Kidney (tissue), 14 donors: ENCODE data around the gene FARS2. TPM values are rescaled to one million over a fixed set of nuclear protein-coding genes. Genes with fewer than 3 reads are reported as not detected.

Experiments used
- DNase-seq, 5 donors: peaks; one replicate each; pipeline ENCODE4 v3.0.0-alpha.2; 2013 to 2020
- FAIRE-seq: peaks from 2 replicates; lab custom pipeline; 2012; peaks lifted over from hg19 to GRCh38; lab: Jason Lieb, UNC
- H3K27ac ChIP-seq, 2 donors: one replicate each; pipeline ENCODE4 v1.7.0; 2013; ENCODE audit warnings: low read depth in 2 of 2, low read length in 2 of 2, inconsistent platforms in 1 of 2
- H3K27me3 ChIP-seq: one replicate; pipeline ENCODE4 v1.7.1; 2013; ENCODE audit warnings: low read length, inconsistent platforms; ENCODE audit not compliant: control insufficient read depth, insufficient read depth
- H3K36me3 ChIP-seq, 3 donors: one replicate each; pipeline versions ENCODE4 v1.7.0 to v1.7.1; 2013; ENCODE audit warnings: low read length in 3 of 3, control low read depth in 1 of 3, inconsistent platforms in 1 of 3; ENCODE audit not compliant: insufficient read depth in 3 of 3, control insufficient read depth in 2 of 3
- H3K4me1 ChIP-seq, 3 donors: one replicate each; pipeline versions ENCODE4 v1.7.0 to v1.7.1; 2013; ENCODE audit warnings: low read length in 3 of 3, inconsistent platforms in 1 of 3, low read depth in 1 of 3; ENCODE audit not compliant: control insufficient read depth in 2 of 3, insufficient read depth in 2 of 3
- H3K4me3 ChIP-seq, 3 donors: one replicate each; pipeline versions ENCODE4 v1.7.0 to v1.8.1; 2013; ENCODE audit warnings: low read length in 3 of 3, control low read depth in 1 of 3, inconsistent platforms in 1 of 3
- H3K9ac ChIP-seq, 3 donors: one replicate each; pipeline versions ENCODE4 v1.7.0 to v1.7.1; 2013; ENCODE audit warnings: low read length in 3 of 3, control low read depth in 1 of 3, inconsistent platforms in 1 of 3
- H3K9me3 ChIP-seq, 3 donors: one replicate each; pipeline versions ENCODE4 v1.7.0 to v1.7.1; 2013; ENCODE audit warnings: low read length in 3 of 3, control low read depth in 1 of 3, inconsistent platforms in 1 of 3; ENCODE audit not compliant: control insufficient read depth in 2 of 3, insufficient read depth in 1 of 3
- CTCF ChIP-seq: IDR thresholded peaks from 3 replicates; pipeline ENCODE4 v1.5.1; 2012; ENCODE audit warnings: mild to moderate bottlenecking, moderate library complexity, borderline replicate concordance; ENCODE audit not compliant: insufficient read depth; ENCODE audit errors: extremely low read depth
- intact Hi-C: fragments of 100-400 bp; cut with DNase I; formaldehyde crosslinking; loops from one replicate; pipeline ENCODE4 v1.11.1; 2022
- polyA plus RNA-seq: library from polyadenylated mRNA; stranded (reverse); fragments of 350-450 nt; fragmentation: Illumina TruSeq; extraction: RNeasy Lipid Tissue Mini Kit (QIAGEN cat#74804); gene quantifications from one replicate; pipeline ENCODE4 v1.2.3, GENCODE V29; 2014; ENCODE audit warnings: low read depth, low replicate concordance; ENCODE audit not compliant: insufficient read depth
- total RNA-seq: library from RNA; stranded (reverse); fragmentation: NEBNext Ultra II Directional; extraction: Animal tissue kit (Norgen Biotek cat#: 25700); gene quantifications from one replicate; pipeline ENCODE4 v1.2.1, GENCODE V29; 2021
- donor health status: control.
- donor health status: control.
- donor health status: control.
- donor health status: control.
- donor health status: control.
- donor health status: DM: yes; HTN: yes; CAD: no.
- donor health status: Normal renal cell carcinoma (clear cell type).

Gene FARS2
- total and polyA plus RNA-seq, 2 donors from 2014 or later = 22.1 to 24.8 TPM

DNA sequence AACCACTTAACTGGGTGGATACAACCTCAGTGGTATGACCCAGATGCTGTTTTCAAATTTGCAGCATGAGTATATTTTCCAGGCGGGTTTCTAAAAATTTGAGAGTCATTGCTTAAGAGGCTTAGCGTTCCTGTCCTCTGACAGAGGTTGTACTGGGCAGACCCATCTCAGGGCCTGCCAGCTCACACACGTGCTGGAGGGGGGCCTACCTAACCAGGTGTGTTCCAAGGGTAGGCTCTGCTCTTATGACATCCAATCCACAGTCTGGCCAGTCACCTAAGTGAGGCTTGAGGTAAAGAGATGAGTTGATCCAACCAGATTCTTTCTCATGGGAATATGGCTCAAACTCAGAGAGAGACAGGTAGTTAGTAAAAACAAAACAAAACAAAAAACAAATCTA is 1.9 kb upstream of the FARS2 start:
- Histone ChIP-seq H3K9ac (peak overlapping the region in 1 of 3 donors; percentile 23), H3K4me1 (peaks cover 0 to 10% (median 2%) of the 10 kb centered on the region in 3 donors), H3K9me3 (no peaks in the 10 kb centered on the region), H3K27me3 (no peaks in the 10 kb centered on the region), H3K27ac (no peak overlapping the region), H3K4me3 (peak overlapping the region in 2 of 3 donors; percentile 66 to 96), H3K36me3 (no peaks in the 10 kb centered on the region)
- no peak for TF ChIP-seq CTCF
- no peak for DNase-seq
- intact Hi-C loops = no loop called here
- no peak for FAIRE-seq

DNA sequence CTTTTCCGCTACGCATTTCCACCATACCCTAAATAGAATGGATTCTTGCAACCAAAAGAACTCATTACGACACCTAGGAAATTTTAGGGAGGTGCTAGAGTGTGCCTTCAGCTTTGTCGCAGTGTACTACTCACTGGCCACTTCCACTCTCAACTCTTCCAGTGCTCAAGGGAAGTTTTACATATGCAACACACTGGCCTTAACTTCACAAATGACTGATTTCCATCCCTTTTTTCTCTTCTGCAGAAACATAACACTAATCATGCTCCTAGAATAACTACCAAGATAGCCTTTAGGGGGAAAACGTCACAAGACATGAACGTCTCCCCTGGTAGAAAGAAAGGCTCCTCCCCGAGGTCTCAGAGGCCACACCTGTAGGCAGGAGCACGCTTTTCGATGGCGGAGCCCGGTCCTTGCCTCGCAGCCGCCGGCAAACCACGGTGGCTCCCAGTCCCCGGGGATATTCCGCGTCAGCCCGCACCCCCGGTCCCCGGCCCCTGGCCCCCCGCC is 1.1 kb upstream of the FARS2 start:
- no peak for TF ChIP-seq CTCF
- intact Hi-C loops = no loop called here
- FAIRE-seq = no peak

DNA sequence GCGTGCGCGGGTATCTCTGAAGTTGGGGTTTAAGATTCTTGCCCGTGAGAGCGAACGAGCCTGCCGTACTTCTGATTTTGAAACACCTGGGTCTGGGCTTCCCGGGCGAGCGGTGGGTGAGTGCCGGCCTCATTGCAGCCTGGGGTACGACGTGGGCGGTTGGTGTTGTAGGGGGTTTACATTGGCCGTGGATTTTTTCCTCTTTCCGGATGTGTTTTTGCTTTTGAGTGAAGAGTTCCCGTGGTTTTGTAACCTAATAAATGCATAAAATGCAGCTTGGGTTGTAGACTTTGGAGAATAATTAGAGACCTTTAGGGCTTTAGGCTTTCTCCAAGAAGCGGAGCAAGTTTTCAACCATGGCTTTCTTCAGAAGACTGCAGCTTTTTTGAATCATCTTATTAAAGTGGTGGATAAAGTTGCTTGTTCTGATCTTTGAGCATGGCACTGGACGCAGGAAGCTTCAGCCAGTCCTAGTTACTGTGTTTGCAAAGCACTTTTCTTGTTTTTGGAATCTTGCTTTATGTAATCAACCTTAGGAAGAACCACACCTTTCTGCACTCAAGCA is 314 bp downstream of the FARS2 start:
- DNase-seq = no peak
- FAIRE-seq = no peak
- Histone ChIP-seq H3K27ac (peak overlapping the region; percentile 100), H3K4me1 (peaks cover 0 to 10% (median 2%) of the 10 kb centered on the region in 3 donors), H3K4me3 (peak overlapping the region; percentile 66 to 96 (median 91)), H3K9me3 (no peaks in the 10 kb centered on the region), H3K27me3 (no peaks in the 10 kb centered on the region), H3K9ac (peak overlapping the region; percentile 75 to 83 (median 83)), H3K36me3 (no peaks in the 10 kb centered on the region)
- intact Hi-C loops = no loop called here
- TF ChIP-seq CTCF = no peak

More for the DNA sequence above, 1.1 kb upstream of the FARS2 start:
- peak in 4 of 5 donors; percentile 76 to 85 (median 80) for DNase-seq
- Histone ChIP-seq H3K9ac (peak overlapping the region; percentile 0 to 90 (median 23)), H3K27me3 (no peaks in the 10 kb centered on the region), H3K4me1 (peaks cover 0 to 10% (median 2%) of the 10 kb centered on the region in 3 donors), H3K9me3 (no peaks in the 10 kb centered on the region), H3K36me3 (no peaks in the 10 kb centered on the region), H3K27ac (peak overlapping the region in 1 of 2 donors; percentile 4), H3K4me3 (peak overlapping the region; percentile 66 to 96 (median 96))

GRCh38 chr6:5266423-5266822 is 5.1 kb downstream of the FARS2 start:
- Histone ChIP-seq H3K4me3 (no peak overlapping the region), H3K36me3 (no peaks in the 10 kb centered on the region), H3K9ac (no peak overlapping the region), H3K27ac (no peak overlapping the region), H3K9me3 (no peaks in the 10 kb centered on the region), H3K27me3 (no peaks in the 10 kb centered on the region), H3K4me1 (no peaks in the 10 kb centered on the region)
- FAIRE-seq = no peak
- no peak for TF ChIP-seq CTCF
- DNase-seq = no peak
- intact Hi-C loops = no loop called here
